NOMO-1 treated with DMSO at 0.1 percent for 48 hours (cell line): Measurements from ENCODE around the gene SSR2.
"Not testable (repeated sequence)": the region's sequence is repeated elsewhere in the genome, so short reads cannot be mapped to it uniquely, and the experiment has no call there.

Experiments
- DNase-seq: peaks from one replicate; lab custom pipeline; 2025; ENCODE audit not compliant: unreplicated experiment; lab: John Stamatoyannopoulos, UW

The SSR2 gene

GRCh38 chr1:155996166-155996565 lies 24.6 kb downstream of the SSR2 start:
- no peak for DNase-seq

GRCh38 chr1:155993595-155993994 lies 27.2 kb downstream of the SSR2 start:
- DNase-seq = no peak

- peak; percentile 66 for DNase-seq
Observed at GRCh38 chr1:155990005-155990739, 30.6 kb downstream of the SSR2 start.

- peak; percentile 68 for DNase-seq
Observed at GRCh38 chr1:155989242-155990004, 31.3 kb downstream of the SSR2 start.

- DNase-seq = not testable (repeated sequence)
Observed at GRCh38 chr1:155984903-155985645, 35.7 kb downstream of the SSR2 start.

GRCh38 chr1:155984341-155984740 lies 36.4 kb downstream of the SSR2 start:
- DNase-seq = no peak

- DNase-seq = no peak
Observed at GRCh38 chr1:155983191-155984024, 37.3 kb downstream of the SSR2 start.

GRCh38 chr1:155982106-155982505 lies 38.6 kb downstream of the SSR2 start:
- DNase-seq = no peak

- DNase-seq = peak; percentile 77
Observed at GRCh38 chr1:155981266-155982088, 39.3 kb downstream of the SSR2 start.

- DNase-seq = no peak
Observed at GRCh38 chr1:155979597-155980343, 41.0 kb downstream of the SSR2 start.

GRCh38 chr1:155978973-155979429 lies 41.8 kb downstream of the SSR2 start:
- DNase-seq = peak; percentile 48

- DNase-seq = peak; percentile 95
Observed at GRCh38 chr1:155978325-155978972, 42.3 kb downstream of the SSR2 start, which contains the start of gene ARHGEF2. Gene ARHGEF2, minus strand, starts transcription at chr1:155978547. Its CDS starts 120 bp downstream, at chr1:155978427.

GRCh38 chr1:155977690-155978324 lies 42.9 kb downstream of the SSR2 start:
- DNase-seq = no peak

- no peak for DNase-seq
Observed at GRCh38 chr1:155976913-155977689, 43.6 kb downstream of the SSR2 start.

GRCh38 chr1:155976062-155976912 lies 44.5 kb downstream of the SSR2 start:
- DNase-seq = peak; percentile 80

GRCh38 chr1:155975375-155976061 lies 45.2 kb downstream of the SSR2 start:
- DNase-seq = peak; percentile 51
